GM19193 (cell line): Measurements from ENCODE around the gene ELAVL4.

ENCODE experiments used
- POLR2A ChIP-seq: IDR thresholded peaks from 4 replicates; pipeline ENCODE4 v1.6.1; 2011; ENCODE audit not compliant: insufficient read depth, insufficient read length; ENCODE audit errors: extremely low read depth

ELAVL4 gene

DNA sequence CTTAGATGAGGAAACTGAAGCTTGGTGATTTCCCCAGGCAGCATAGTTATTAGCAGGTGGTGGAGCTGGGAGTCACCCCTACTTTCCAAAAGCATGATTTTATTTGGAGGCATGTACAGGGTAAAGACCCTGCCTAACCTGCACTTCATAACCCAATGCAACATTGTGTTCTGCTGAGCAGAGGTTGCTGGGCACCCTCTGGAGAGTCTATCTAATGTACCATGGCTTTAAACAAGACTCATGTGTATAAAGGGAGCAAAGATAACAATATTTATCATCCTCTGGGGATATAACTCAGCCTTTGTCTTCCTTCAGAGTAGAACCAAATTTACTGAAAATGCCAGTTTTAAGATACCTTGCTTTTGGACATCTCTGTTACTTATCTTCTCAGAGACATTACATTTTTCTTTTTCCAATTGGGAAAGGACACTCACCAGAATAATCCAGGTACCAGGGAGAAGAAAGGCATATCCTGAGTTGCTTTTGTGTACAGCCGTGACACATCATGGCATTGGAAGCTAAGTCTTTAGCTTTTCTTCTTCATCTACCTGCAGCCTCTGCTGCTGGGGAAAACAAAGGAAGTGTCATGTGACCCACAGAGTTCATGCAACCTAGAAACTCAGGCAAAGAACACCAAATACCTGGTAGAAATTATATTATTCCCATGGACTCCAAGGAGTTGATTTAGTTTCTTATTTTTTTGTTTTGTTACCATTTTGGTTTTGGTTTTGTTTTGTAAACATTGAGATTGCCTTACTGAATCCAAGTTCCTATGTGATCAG lies 39.6 kb downstream of the ELAVL4 start:
- no peak for TF ChIP-seq POLR2A

DNA sequence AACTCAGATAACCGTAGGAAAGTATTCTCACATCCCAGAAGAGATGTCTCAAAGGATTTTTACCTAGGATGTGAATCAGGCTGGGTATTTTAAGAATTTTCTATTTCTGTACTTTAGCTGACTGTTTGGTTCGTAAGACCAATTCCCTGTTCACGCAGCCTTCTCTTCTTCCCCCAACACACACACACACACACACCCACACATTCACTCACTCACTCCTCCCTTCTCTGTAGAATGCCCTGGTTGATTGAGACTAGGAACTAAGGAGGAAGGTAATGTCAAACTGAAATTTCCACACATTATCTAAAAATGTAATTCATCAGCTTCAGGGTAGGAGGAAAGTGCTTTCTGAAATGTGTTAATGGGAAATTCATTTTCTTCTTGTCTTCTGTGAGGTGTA lies 43.5 kb downstream of the ELAVL4 start:
- no peak for TF ChIP-seq POLR2A

DNA sequence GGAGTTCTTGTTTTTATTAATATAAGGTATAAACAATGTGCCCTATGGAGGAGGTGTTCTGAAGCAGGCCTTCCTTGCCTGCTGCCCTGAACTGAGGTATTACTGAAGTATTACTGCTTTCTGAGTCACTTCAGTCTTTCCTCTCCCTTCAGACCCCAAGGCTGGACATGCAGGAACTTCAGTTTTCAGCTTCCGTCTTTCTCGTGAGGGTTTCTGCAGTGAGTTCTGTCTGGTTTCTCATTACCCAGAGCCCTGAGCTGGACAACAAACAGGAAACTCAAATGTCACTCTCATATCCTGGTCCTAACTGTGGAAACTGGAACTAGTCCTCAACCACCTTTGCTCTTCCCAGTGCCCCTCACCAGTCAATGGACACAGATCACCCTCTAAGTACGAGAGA lies 46.8 kb downstream of the ELAVL4 start:
- TF ChIP-seq POLR2A: no peak

DNA sequence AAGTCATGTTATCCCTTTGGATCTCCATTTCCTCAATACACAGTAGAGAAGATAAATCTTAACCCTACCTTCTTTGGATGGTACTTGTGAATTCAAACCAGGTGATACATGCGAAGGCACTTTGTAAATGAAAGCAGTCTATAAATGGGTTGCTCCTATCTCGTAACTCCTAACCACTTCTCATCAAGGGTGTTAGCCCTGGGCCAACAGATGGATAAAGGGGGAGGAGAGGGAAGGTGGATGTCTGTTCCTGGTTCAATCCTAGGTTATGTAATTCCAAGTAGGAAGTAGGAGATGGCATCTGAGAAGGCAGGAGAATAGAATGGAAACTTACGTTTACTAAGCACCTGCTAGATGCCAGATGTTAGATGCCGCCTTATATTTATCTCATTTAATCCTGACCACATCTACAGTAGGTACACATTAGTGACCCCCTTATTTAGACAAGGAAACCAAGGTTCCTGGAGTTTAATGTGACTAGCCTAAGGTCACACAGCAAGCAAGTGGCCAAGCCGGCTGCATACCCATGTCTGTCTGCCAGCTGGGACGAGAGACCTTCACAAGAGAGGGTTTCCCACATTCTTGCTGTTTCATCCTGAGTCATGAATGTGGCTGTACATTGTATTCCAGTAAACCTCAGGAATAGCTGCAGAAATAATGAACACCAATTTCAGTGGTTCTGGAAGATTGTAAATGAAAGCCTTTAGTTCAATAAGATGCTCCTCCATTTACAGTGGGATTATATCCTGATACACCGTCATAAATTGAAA lies 47.7 kb downstream of the ELAVL4 start:
- no peak for TF ChIP-seq POLR2A

DNA sequence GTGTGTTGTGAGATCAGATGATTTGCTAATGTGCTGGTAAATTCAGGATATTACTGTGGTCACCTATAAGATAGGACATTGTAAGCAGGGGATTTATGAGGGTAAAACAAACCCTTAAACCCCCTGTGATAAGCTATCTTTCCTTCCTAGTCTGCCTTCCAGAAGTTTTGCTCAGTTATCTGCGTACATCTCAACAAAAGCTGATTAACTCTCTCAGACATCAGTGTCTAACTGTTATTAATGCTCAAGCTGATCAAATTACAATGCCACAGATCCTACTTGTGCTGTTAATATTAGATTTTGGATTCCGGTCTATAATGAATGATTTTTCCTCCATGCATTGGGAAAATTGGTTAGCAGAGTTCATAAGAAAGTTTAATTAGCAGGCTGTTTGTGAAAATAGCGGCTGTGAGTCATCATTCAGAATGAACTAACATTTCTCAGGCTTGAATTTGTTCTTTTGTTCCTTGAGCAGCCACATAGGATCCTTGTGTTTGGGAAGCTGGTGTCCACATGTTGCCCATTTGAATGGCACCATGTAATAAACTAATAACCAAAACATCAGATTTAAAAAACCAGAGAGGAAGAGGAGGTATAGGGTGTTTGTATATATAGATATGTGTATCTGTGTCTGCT lies 48.7 kb downstream of the ELAVL4 start:
- TF ChIP-seq POLR2A: no peak

DNA sequence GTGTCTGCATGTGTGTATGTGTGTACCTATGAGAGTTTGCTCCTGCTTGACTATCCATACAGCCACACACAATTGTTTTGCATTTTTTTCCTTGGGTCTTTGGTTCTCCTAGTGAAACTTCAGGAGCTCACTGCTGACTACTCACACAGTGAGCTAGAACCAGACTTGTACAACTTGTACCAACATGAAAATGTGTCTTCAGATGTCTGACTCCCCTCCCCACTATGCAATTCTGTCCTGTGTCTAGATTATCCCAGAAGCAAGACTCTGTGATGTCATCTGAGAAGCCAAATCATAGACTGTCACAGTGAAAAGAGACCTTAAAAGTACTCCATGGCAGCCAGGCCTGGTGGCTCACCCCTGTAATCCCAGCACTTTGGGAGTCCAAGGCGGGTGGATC lies 49.7 kb downstream of the ELAVL4 start:
- no peak for TF ChIP-seq POLR2A

DNA sequence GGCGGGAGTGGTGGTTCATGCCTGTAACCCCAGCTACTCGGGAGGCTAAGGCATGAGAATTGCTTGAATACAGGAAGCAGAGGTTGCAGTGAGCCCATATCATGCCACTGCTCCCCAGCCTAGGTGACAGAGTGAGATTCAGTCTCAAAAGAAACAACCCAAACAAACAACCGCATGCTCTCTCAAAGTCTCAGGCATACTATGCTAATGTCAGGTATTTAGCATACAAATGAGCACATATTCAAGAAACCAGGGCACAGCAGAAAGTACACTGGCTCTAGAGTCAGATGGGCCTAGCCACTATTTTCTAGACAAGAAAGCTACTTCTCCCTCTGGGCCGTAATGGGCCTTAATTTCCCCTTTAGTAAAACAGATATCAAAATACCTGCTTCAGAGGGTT lies 55.0 kb downstream of the ELAVL4 start:
- TF ChIP-seq POLR2A: no peak

DNA sequence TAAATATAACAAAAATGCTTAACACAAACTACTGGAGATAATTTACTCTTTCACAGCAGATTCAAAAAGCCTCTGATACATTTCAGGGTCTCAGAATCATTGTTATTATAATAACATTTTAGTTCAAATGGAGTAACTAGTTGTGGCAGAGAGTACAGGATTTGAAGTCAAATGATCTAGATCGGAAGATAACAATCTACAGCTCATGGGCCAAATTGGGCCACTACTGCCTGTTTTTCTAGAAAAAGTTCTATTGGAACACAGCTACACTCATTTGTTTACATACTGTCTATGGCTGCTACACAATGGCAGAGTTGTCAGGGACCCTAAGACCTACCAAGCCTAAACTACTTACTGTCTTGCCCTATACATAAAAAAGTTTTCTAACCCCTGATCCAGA lies 63.6 kb downstream of the ELAVL4 start:
- TF ChIP-seq POLR2A: no peak

DNA sequence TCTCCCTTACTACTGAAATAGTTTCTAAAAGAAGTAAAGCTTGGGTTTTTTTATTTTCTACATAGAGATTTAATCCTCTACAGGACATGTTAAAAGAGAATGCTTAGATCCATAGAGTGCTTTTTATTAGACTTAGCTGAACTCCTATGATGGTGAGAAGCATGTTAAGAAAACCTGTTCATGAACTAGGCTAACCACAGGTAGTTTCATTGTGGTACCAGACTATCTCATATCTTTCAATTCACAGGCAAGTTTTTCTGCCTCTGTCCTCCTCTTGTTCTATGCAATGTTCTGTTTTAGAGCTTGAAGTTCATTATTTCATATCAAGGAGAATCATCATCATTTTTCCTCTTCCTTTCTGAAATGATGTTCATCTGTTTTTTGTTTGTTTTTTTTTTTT lies 65.4 kb downstream of the ELAVL4 start:
- no peak for TF ChIP-seq POLR2A

DNA sequence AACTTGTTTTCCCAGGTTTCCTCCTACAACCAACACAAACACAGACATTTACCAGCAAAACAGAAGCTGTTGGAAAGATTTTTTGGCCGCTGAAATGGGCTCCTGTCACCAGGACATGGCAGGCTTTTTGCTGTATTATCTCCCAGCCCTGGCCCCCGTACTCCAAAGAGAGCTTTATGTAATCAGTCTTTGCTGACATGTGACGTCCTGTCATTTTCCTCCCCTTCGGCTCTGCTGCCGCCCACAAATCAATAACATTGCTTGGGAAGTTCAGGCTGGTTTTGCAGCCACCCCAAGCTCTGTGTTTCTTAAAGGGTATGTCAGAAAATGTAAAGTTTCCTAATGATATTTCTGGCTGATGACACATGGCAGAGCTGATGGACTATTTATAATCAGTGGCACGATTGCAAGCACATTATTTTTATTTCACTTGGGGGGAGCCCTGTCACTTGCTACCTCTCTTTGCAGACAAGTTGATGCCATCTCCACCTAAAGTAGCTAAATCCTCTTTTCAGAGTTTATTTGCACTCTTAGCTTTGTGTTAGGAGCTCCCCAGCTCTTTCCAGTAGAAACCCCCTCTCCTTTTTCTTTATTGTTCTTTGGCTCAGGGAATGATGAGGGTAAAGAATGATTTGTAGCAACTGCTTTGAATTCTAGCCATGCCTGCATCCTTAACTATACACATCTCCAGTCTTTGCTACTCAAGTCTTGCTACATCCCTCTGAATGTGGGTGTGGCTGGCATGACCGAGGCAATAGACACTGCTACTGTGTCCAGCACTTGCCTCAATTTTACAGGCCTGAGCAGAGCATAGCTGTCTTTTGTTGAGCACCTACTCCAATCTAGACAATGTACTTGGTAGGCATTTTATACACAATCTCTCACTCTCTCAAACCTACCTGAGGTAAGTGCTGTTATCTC lies 67.3 kb downstream of the ELAVL4 start:
- no peak for TF ChIP-seq POLR2A

DNA sequence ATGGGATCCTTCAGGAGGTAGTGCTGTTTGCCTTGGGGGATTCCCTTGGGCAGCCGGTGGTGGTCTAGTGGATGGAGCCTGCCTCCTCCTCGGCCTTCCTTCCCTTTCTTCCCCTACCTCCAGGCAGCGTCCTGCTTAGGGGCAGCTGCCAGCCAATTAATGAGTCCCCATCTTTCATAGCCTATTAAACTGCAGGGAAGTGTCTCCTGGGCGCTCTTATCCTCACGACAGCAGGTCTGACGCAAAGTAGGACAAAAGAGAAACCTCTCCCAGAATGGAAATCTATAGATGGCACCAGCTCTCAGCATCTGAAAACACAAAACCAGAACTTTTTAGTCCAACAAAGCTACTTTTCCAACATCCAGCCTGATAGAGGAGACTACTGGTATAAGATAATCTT lies 69.3 kb downstream of the ELAVL4 start:
- TF ChIP-seq POLR2A: no peak

DNA sequence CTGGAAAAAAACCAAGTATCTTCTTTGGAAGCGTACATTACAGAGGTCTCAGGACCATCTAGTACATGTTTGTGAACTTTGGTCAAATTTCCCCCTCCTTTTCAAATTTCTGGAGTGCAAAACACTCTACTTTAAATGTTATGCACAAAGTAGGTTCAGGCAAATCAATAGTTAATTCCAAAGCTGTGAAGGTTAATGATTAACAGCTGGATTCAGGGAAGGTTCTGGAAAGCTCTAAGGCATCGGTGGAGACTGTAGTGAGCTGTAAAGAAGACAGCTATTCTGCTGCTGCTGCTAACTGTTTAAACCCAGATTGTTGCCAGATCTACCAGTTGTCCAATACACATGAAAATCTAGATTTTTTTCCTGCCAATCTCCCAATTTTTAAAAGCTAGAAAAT lies 70.9 kb downstream of the ELAVL4 start:
- TF ChIP-seq POLR2A: no peak

DNA sequence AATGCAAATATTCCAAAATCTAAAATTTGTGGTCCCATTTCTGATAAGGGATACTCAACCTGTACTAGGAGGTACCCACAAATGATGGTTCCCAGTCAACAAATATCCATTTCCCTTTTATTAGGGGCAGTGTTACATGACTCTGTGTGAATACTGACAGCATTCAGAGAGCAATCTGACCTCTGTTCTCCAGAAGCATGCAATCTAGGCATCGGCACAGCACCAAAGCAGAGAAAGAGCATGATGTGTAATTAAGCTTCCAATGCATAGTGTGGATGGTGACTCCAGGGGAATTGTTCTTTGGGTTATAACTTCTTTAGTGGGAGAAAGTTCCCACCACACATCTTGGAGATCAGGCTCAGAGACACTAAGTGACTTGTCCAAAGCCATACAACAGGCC lies 71.6 kb downstream of the ELAVL4 start:
- TF ChIP-seq POLR2A: no peak

DNA sequence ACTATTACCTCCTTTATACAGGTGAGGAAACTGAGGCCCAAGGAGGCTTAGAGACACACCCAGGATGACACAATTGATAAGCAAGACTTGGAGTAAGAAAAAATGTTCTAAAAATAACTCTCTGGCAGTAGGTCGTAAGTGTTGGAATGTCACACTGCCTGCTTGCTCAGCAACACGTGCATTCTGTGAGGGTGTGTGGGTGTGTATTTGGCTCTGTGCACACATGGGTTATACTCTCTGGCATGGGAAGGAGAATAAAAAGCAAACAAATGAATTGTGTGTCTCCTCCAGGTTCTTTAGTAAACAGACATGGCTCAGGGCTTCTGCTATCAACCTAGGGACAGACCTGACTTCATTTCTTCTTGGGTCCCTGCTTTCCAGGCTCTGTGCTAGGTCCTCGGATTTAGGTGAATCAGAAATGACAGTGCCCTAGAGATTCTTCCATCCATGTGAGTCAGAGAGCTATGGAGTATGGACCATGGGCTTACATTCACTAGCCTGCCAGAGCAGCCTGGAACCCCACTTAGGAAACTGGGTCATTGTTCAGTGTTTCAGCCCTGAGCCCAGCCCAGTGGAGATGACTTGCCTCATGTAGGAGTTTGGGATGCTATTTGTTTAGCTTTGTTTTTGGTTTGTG lies 72.4 kb downstream of the ELAVL4 start:
- TF ChIP-seq POLR2A: no peak

DNA sequence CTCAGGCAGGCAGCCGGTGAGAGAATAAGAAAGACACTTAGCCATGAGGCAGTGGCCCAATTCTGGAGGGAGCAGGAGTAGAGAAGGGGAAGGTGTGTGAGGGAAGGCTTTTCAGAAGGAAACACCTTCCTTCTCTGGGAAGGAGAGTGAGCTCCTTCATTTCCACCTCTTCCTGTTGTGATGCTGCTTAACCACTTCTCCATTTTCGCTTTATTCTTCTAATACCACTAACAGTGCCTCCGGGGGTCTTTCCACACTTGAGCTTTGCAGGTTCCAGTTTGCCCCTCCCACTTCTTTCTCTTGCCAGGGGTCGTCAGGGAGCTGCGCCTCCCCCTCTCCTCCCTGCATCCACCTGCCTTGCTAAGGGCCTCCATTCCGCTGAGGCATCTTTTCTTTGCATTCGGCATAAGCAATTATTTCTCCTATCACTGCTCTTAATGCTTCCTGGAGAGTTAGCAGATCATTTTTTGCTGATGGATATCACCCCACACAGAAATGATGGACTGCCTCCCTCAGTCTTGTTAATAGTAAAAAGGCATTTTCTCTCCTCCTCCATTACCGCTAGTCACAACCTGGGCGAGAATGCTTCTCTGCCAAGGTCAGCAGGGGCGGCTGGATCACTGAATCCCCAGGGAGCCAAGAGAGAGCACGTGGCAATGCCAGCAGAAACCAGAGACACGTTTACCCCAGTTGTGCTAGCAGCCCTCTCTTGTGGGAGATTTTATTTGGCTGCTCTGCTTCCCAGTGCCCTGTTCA lies 74.8 kb downstream of the ELAVL4 start:
- no peak for TF ChIP-seq POLR2A
